SK-N-SH treated with all-trans-retinoic acid at 6 μM for 48 hours (cell line): ENCODE data around the gene UGT1A1.

Experiments used
- ARNTL ChIP-seq: fragments of 450-650 bp; formaldehyde crosslinking; IDR thresholded peaks from 2 replicates; pipeline ENCODE4 v1.5.0; 2020; ENCODE audit warnings: low read depth, mild to moderate bottlenecking, moderate library complexity, borderline replicate concordance
- CSDC2 ChIP-seq: fragments of 250-450 bp; sonication (Bioruptor Pico); IDR thresholded peaks from 2 replicates; pipeline ENCODE4 v1.5.0; 2020; ENCODE audit warnings: mild to moderate bottlenecking, moderate library complexity
- OSR1 ChIP-seq: fragments of 250-450 bp; sonication (Bioruptor Pico); IDR thresholded peaks from 2 replicates; pipeline ENCODE4 v1.8.0; 2022; ENCODE audit warnings: moderate library complexity, mild to moderate bottlenecking, inconsistent platforms
- SNAI2 ChIP-seq: fragments of 250-450 bp; sonication (Bioruptor Pico); IDR thresholded peaks from 2 replicates; pipeline ENCODE4 v1.5.0; 2020; ENCODE audit warnings: mild to moderate bottlenecking, moderate library complexity
- TOX ChIP-seq: fragments of 250-450 bp; sonication (Bioruptor Pico); IDR thresholded peaks from 2 replicates; pipeline ENCODE4 v1.8.0; 2021; ENCODE audit warnings: mild to moderate bottlenecking, moderate library complexity, borderline replicate concordance
- ZC3H10 ChIP-seq: fragments of 250-450 bp; sonication (Bioruptor Pico); IDR thresholded peaks from 2 replicates; pipeline ENCODE4 v1.5.1; 2021; ENCODE audit warnings: mild to moderate bottlenecking, moderate library complexity
- ZFP3 ChIP-seq: fragments of 250-450 bp; sonication (Bioruptor Pico); IDR thresholded peaks from 2 replicates; pipeline ENCODE4 v1.5.0; 2020; ENCODE audit warnings: mild to moderate bottlenecking, moderate library complexity
- ZFP30 ChIP-seq: fragments of 450-650 bp; formaldehyde crosslinking; IDR thresholded peaks from 2 replicates; pipeline ENCODE4 v1.5.0; 2022; ENCODE audit warnings: mild to moderate bottlenecking, moderate library complexity
- TF ChIP-seq, protein P1 (sequence below): fragments of 250-450 bp; sonication (Bioruptor Pico); IDR thresholded peaks from 2 replicates; pipeline ENCODE4 v1.5.0; 2020; ENCODE audit warnings: mild to moderate bottlenecking, moderate library complexity
- TF ChIP-seq, protein P2 (sequence below): fragments of 250-450 bp; sonication (Bioruptor Pico); IDR thresholded peaks from 2 replicates; pipeline ENCODE4 v1.8.0; 2020; ENCODE audit warnings: mild to moderate bottlenecking, moderate library complexity, borderline replicate concordance

DNA sequence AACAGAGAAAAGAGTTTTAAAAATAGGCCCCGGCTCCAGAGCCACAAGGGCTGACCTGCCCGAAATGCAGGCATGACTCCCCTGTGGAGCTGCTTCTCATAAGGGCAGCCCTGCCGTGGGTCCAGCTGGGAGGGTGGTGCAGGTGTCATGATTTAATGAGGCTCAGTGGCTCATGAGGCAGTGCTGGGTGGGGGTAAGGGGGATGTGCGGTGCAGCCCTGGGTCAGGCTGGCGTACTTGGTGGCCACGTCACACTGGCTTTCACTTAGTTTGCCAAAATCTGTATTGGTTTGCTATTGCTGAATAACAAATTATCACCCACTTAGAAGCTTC lies 60.7 kb downstream of the UGT1A1 start:
- TF ChIP-seq, protein P1, sequence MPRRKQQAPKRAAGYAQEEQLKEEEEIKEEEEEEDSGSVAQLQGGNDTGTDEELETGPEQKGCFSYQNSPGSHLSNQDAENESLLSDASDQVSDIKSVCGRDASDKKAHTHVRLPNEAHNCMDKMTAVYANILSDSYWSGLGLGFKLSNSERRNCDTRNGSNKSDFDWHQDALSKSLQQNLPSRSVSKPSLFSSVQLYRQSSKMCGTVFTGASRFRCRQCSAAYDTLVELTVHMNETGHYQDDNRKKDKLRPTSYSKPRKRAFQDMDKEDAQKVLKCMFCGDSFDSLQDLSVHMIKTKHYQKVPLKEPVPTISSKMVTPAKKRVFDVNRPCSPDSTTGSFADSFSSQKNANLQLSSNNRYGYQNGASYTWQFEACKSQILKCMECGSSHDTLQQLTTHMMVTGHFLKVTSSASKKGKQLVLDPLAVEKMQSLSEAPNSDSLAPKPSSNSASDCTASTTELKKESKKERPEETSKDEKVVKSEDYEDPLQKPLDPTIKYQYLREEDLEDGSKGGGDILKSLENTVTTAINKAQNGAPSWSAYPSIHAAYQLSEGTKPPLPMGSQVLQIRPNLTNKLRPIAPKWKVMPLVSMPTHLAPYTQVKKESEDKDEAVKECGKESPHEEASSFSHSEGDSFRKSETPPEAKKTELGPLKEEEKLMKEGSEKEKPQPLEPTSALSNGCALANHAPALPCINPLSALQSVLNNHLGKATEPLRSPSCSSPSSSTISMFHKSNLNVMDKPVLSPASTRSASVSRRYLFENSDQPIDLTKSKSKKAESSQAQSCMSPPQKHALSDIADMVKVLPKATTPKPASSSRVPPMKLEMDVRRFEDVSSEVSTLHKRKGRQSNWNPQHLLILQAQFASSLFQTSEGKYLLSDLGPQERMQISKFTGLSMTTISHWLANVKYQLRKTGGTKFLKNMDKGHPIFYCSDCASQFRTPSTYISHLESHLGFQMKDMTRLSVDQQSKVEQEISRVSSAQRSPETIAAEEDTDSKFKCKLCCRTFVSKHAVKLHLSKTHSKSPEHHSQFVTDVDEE (CRISPR knock-in tag): no peak
- no peak for TF ChIP-seq ZC3H10
- no peak for TF ChIP-seq CSDC2 (CRISPR knock-in tag)
- no peak for TF ChIP-seq ZFP3 (CRISPR knock-in tag)
- TF ChIP-seq, protein P2, sequence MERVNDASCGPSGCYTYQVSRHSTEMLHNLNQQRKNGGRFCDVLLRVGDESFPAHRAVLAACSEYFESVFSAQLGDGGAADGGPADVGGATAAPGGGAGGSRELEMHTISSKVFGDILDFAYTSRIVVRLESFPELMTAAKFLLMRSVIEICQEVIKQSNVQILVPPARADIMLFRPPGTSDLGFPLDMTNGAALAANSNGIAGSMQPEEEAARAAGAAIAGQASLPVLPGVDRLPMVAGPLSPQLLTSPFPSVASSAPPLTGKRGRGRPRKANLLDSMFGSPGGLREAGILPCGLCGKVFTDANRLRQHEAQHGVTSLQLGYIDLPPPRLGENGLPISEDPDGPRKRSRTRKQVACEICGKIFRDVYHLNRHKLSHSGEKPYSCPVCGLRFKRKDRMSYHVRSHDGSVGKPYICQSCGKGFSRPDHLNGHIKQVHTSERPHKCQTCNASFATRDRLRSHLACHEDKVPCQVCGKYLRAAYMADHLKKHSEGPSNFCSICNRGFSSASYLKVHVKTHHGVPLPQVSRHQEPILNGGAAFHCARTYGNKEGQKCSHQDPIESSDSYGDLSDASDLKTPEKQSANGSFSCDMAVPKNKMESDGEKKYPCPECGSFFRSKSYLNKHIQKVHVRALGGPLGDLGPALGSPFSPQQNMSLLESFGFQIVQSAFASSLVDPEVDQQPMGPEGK (CRISPR knock-in tag): no peak
- no peak for TF ChIP-seq ARNTL (CRISPR knock-in tag)
- no peak for TF ChIP-seq OSR1
- TF ChIP-seq ZFP30: no peak
- TF ChIP-seq SNAI2 (CRISPR knock-in tag): no peak
- no peak for TF ChIP-seq TOX (CRISPR knock-in tag)
